Esophagus muscularis mucosa (tissue), 3 donors: ENCODE measurements around the gene PPARG.

Source experiments
- POLR2A ChIP-seq: fragments of 450-650 bp; IDR thresholded peaks from one replicate; pipeline ENCODE4 v1.6.1; 2017; ENCODE audit warnings: antibody characterized with exemption, moderate library complexity, mild to moderate bottlenecking, low read depth
- TF ChIP-seq, protein P1 (sequence below), 3 experiments: fragments of 200-600 bp in 2 of 3; fragments of 450-650 bp in 1 of 3; sonication (generic) in 2 of 3; IDR thresholded peaks; one replicate each; pipeline ENCODE4 v1.5.1; 2017 to 2019; ENCODE audit warnings: antibody characterized with exemption in 3 of 3, mild to moderate bottlenecking in 2 of 3, moderate library complexity in 1 of 3

DNA sequence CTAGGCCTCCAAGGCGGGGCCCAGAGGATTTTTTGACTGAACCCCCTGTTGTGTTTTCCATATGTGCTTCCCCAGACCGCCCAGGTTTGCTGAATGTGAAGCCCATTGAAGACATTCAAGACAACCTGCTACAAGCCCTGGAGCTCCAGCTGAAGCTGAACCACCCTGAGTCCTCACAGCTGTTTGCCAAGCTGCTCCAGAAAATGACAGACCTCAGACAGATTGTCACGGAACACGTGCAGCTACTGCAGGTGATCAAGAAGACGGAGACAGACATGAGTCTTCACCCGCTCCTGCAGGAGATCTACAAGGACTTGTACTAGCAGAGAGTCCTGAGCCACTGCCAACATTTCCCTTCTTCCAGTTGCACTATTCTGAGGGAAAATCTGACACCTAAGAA, 145.0 kb downstream of the PPARG start:
- TF ChIP-seq, protein P1, sequence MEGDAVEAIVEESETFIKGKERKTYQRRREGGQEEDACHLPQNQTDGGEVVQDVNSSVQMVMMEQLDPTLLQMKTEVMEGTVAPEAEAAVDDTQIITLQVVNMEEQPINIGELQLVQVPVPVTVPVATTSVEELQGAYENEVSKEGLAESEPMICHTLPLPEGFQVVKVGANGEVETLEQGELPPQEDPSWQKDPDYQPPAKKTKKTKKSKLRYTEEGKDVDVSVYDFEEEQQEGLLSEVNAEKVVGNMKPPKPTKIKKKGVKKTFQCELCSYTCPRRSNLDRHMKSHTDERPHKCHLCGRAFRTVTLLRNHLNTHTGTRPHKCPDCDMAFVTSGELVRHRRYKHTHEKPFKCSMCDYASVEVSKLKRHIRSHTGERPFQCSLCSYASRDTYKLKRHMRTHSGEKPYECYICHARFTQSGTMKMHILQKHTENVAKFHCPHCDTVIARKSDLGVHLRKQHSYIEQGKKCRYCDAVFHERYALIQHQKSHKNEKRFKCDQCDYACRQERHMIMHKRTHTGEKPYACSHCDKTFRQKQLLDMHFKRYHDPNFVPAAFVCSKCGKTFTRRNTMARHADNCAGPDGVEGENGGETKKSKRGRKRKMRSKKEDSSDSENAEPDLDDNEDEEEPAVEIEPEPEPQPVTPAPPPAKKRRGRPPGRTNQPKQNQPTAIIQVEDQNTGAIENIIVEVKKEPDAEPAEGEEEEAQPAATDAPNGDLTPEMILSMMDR (IDR thresholded peaks at IDR 0.05): no peak
- TF ChIP-seq POLR2A: no peak
